ENCODE measurements around the gene C10orf143. TPM values are rescaled to one million over a fixed set of nuclear protein-coding genes. Genes with fewer than 3 reads are reported as not detected.

Gene C10orf143
- total RNA-seq, 4 donors from 2014 or later = 0.38 to 3.9 (median 3.3) TPM

GRCh38 chr10:130044067-130045061, 66.3 kb downstream of the C10orf143 start:
- peak in 1 of 2 donors; percentile 81 for DNase-seq (ENCODE audit: low spot score in 2 of 2)
- WGBS, 2 donors = 80% methylated on average over 12 to 17 of the region's 17 CpGs
- intact Hi-C loops (cut with DNase I; ENCODE audit: low total_unique reads) = no loop called here
- TF ChIP-seq CTCF (IDR thresholded peaks at IDR 0.05) = no peak
- TF ChIP-seq POLR2A (IDR thresholded peaks at IDR 0.05) = no peak
- H3K4me3 ChIP-seq (ENCODE audit: low read depth, poor library complexity, severe bottlenecking) = no peak overlapping the region

- peak in 1 of 2 donors; percentile 59 for DNase-seq (ENCODE audit: low spot score in 2 of 2)
- intact Hi-C loops (cut with DNase I; ENCODE audit: low total_unique reads) = no loop called here
- no peak for TF ChIP-seq CTCF (IDR thresholded peaks at IDR 0.05)
- TF ChIP-seq POLR2A (IDR thresholded peaks at IDR 0.05) = no peak
- H3K4me3 ChIP-seq (ENCODE audit: low read depth, poor library complexity, severe bottlenecking) = no peak overlapping the region
- 68 to 73% methylated on average over 8 of the region's 8 CpGs for WGBS, 2 donors
Measured at GRCh38 chr10:130043491-130043890, 67.1 kb downstream of the C10orf143 start.

GRCh38 chr10:130042381-130042780, 68.2 kb downstream of the C10orf143 start:
- intact Hi-C loops (cut with DNase I; ENCODE audit: low total_unique reads) = no loop called here
- 44 to 59% methylated on average over 14 of the region's 14 CpGs for WGBS, 2 donors
- DNase-seq (ENCODE audit: low spot score in 2 of 2) = peak in 1 of 2 donors; percentile 68
- TF ChIP-seq CTCF (IDR thresholded peaks at IDR 0.05) (no peak), POLR2A (IDR thresholded peaks at IDR 0.05) (no peak)
- no peak overlapping the region for H3K4me3 ChIP-seq (ENCODE audit: low read depth, poor library complexity, severe bottlenecking)

GRCh38 chr10:130041451-130042371, 68.9 kb downstream of the C10orf143 start:
- 58 to 63% methylated on average over 10 of the region's 10 CpGs for WGBS, 2 donors
- TF ChIP-seq CTCF (IDR thresholded peaks at IDR 0.05) (no peak), POLR2A (IDR thresholded peaks at IDR 0.05) (no peak)
- intact Hi-C loops (cut with DNase I; ENCODE audit: low total_unique reads) = no loop called here
- peak in 1 of 2 donors; percentile 50 for DNase-seq (ENCODE audit: low spot score in 2 of 2)
- no peak overlapping the region for H3K4me3 ChIP-seq (ENCODE audit: low read depth, poor library complexity, severe bottlenecking)

- intact Hi-C loops (cut with DNase I; ENCODE audit: low total_unique reads) = no loop called here
- H3K4me3 ChIP-seq (ENCODE audit: low read depth, poor library complexity, severe bottlenecking) = no peak overlapping the region
- no peak for TF ChIP-seq CTCF (IDR thresholded peaks at IDR 0.05)
- TF ChIP-seq POLR2A (IDR thresholded peaks at IDR 0.05) = no peak
- WGBS, 2 donors = 86 to 90% methylated on average over 10 to 12 of the region's 12 CpGs
- peak in 1 of 2 donors; percentile 53 for DNase-seq (ENCODE audit: low spot score in 2 of 2)
Measured at GRCh38 chr10:130040817-130041330, 69.8 kb downstream of the C10orf143 start.

Measured in lower leg skin (tissue), 4 donors.